Stimulated activated CD8-positive, alpha-beta memory T cell treated with anti-CD3 and anti-CD28 coated beads, Interleukin-12 subunit alpha, Interleukin-12 subunit beta, amount 100 ng/mL, for 1 hour (primary cell): ENCODE data around the gene OFD1.
"Not testable (repeated sequence)": the region's sequence is repeated elsewhere in the genome, so short reads cannot be mapped to it uniquely, and the experiment has no call there.

ENCODE experiments used
- DNase-seq: peaks from one replicate; pipeline ENCODE4 v3.0.0-alpha.2; 2020; ENCODE audit warnings: low read depth

The OFD1 gene

DNA sequence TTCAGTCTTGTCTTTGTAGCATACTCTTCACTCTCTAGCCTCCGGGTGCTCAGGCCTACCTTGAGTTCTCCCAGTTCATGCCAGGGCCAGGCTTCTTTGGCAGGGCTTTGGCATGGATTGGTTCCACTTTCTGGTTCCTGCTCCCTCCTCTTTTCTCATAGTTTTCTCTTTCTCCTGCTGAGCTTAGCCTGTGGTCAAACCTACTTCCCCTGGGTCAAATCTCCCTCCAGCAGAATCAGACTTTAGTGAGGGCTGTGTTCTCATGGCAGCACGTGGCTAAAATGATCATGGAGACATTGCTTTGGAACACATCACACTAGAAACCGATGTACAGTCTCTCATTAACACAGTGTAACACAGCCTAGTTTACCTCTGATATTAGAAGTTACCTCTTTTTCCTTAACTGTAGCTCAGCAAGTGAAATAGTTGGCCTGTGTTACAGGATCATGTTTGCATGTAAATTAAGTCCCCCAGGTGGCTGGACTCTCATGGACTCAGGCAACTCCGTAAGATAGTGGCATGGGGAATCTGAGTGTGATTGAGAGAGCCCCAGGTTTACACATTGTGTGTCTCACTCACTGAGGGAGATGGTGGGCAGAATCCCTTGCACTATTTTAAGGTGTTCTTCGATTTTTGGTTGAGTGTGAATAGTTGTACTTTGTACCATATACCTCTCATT lies 32.3 kb upstream of the OFD1 start:
- no peak for DNase-seq

DNA sequence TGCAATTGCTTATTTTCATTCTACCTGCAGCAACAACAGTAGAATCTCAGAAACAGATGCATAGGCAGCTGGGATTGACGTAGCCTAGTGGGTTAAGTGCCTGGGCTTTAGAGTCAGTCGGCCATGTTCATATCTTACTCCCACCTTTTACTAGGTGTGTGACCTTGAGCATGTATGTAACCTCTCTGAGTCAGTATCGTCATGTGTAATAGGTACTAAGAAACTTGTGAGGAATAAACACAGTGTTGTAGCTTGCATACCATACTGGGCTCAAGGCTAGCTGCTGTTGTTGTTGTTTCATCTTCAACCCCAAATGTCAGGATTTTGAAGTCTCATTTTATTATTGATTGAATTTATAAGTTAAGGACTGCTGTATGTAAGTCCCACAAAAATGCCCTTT lies 31.4 kb upstream of the OFD1 start:
- no peak for DNase-seq

DNA sequence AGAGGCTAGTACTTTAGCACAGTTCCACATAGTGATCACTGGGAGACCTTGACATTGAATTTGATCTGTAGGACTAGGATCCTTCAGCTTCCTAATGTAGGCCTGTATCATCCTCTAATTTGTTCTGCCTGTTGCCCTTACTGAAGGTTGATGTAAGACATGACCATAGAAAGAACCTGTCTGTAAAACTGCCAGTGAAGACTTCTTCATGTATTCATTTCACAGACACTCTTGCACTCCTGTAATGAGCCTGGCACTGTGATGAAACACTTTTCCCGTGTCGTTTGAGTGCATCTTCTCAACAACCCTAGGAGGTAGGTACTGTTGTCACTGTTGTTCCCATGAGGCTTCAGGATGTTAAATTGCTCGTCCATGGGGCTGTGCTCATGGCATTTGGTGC lies 31.0 kb upstream of the OFD1 start:
- no peak for DNase-seq

DNA sequence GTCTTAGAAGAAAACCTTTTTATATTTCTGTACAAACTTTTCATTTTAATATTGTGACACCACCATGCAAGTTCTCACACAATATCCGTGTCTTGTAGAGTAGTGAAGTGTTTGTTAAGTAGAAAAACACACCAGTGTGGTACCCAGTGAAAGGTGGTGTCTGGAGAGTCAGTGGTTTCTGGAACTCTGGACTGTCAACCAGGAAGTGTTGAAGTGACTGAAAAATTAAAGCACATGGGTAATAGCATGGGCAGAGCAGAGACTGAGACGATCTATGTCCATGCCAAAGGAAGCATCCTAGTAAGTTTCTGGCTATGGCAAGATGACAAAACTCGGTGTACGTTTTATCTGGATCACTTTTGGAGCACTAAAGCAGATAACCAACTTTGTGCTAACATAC lies 23.4 kb upstream of the OFD1 start:
- no peak for DNase-seq

DNA sequence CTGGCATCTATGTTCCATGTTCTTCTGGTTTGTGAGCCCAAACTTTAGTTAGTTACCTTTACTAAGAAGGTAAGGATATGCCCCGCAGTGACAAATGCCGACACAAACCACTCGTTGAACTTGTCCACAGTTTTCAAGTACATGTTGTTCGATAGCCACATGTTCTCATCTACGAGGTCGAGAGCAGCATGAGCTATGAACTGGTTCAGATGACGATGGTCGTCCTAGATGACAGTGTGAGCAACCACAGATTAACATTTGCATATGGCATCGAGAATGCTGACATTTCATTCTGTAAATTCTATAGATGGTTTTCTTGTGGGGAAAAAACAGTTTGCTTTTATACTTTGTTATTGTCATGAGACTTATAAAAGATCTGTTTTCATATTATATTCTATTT lies 18.1 kb upstream of the OFD1 start:
- no peak for DNase-seq

DNA sequence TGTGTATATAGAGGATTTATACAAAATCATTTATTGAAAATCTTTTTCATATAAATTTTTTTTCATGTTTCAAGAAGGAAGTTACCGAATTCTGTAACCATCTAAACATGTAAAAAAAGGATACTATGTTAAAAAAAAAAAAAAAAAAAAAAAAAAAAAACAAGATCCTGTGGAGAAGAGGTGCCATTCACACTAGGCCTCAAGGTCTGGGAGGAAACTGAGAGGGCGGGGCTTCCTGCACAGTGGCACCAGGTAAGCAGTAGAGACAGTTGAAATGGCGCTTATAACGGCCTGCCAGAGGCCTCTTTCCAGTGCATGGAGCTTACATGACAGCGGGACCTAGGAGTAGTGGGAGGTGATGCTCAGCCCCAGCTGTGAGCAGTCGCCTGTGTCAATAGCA lies 17.6 kb upstream of the OFD1 start:
- DNase-seq: peak; percentile 18

DNA sequence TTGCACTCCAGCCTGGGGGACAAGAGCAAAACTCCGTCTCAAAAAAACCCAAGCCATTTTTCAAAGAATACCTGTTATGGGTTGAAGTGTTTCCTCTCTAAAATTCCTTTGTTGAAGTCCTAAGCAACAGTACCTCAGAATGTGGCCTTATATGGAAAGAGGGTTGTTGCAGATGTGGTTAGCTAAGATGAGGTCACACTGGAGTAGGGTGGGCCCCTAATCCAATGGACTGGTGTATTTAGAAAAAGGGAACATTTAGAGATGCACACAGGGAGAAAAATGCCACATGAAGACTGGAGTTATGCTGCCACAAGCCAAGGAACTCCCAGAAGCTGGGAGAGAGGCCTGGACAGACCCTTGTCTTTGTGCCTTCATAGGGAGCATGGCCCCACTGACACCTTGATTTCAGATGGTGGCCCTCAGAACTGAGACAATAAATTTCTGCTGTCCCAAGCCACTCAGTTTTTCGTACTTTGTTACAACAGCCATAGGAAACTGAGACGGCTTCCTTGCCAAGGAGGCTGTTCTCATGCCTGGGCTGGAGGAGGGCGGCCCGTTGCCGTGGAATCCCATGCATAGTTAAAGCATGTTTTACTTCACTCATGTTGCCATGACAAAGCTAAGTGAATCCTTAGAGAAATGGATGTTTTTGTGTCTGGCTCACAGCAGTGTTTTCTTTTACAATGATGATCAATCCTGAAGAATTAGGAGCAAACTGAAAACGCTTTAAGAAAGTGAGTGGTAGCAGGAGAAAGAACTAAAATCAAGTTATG lies 16.7 kb upstream of the OFD1 start:
- no peak for DNase-seq

DNA sequence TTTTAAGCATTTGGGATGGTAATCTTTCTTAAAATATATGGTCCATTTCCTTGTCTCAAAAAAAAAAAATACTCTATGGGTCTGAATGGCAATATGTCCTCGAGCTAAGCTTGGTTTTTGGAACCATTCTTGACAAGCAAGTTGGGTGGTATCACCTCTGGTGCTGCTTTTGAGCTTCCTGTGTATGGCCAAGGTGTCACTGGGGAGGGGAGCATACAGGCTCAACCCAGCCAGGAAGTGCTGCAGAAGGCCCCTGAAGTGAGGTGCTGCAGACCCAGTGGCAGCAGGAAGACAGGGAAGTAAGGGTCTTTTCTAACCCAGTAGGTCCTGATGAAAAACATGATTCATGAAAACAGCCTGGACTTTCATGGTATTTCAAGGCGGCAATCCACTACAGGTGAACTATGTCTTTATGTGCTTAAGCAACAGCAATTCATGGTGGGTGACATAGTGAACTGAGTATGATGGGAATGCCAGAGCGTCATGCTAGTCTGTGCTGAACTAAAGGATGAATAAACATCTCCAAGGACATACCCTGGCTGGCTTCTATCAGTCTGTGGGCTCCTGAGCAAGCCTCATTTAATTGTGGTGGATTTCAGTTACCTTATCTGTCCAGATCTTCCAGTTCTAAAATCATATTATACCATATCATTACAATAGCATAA lies 15.2 kb upstream of the OFD1 start:
- DNase-seq: no peak

DNA sequence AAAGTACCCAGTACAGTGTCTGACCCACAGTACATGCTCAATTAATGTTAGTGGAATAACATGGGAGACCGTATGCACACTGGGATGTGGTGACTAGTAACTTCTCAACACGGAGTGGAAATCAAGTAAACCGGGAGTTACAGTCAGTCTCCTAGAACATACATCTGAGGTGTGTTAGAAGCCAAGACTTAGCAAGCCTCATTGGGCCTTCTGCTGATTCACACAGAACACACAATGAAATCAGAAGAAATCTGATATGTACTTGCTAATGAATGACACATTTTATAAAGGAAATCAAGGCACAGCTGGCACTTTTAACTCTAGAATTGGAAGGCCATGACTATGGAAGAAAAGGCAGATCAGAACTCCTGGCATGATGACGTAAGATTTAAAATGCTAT lies 13.2 kb upstream of the OFD1 start:
- no peak for DNase-seq

DNA sequence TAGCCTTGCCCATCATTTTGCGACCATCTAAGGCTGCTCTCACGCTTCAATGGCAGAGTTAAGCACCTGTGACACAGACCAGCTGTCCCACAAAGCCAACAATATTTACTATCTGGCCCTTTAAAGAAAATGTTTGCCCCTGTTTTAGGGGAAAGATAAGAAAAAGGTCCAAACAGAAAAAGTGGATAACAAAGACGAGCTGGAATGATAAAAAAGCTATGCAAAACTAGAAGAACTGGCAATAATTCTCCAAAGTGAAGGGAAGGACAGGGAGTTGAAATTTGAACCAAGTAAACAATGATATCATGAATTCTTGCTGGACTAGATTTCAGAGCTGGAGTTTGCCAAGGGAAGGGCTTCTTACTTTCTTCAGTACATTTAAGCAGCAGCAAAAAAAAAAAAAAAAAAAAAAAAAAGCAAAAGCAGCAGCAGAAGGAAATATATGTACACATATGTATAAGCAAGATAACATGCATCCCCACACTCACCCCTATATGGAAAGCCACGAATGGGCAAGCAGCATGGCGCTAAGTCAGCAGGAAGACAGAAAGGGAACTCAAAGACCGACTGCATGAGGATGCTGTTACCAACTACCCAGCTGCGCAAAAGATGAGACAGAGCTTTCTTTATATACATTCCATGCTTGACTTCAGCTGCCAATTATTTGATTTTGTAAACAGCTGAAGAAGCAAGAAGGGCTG lies 12.6 kb upstream of the OFD1 start:
- DNase-seq: no peak

DNA sequence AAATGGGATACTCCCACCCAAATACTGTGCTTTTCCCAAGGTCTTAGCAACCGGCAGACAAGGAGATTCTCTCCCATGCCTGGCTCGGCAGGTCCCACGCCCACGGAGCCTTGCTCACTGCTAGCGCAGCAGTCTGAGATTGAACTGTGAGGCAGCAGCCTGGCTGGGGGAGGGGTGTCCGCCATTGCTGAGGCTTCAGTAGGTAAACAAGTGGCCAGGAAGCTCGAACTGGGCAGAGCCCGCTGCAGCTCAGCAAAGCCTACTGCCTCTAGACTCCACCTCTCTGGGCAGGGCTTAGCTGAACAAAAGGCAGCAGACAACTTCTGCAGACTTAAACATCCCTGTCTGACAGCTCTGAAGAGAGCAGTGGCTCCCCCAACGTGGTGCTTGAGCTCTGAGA lies 9.7 kb upstream of the OFD1 start:
- DNase-seq: not testable (repeated sequence)

DNA sequence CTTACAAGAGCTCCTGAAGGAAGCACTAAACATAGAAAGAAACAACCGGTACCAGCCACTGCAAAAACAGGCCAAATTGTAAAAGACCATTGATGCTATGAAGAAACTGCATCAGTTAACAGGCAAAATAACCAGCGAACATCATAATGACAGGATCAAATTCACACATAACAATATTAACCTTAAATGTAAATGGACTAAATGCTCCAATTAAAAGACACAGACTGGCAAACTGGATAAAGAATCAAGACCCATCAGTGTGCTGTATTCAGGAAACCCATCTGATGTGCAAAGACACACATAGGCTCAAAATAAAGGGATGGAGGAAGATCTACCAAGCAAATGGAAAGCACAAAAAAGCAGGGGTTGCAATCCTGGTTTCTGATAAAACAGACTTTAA lies 8.0 kb upstream of the OFD1 start:
- not testable (repeated sequence) for DNase-seq

DNA sequence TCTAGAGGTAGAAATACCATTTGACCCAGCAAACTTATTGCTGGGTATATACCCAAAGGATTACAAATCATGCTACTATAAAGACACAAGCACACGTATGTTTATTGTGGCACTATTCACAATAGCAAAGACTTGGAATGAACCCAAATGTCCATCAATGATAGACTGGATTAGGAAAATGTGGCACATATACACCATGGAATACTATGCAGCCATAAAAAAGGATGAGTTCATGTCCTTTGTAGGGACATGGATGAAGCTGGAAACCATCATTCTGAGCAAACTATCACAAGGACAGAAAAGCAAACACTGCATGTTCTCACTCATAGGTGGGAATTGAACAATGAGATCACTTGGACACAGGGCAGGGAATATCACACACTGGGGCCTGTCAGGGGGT lies 4.0 kb upstream of the OFD1 start:
- not testable (repeated sequence) for DNase-seq

DNA sequence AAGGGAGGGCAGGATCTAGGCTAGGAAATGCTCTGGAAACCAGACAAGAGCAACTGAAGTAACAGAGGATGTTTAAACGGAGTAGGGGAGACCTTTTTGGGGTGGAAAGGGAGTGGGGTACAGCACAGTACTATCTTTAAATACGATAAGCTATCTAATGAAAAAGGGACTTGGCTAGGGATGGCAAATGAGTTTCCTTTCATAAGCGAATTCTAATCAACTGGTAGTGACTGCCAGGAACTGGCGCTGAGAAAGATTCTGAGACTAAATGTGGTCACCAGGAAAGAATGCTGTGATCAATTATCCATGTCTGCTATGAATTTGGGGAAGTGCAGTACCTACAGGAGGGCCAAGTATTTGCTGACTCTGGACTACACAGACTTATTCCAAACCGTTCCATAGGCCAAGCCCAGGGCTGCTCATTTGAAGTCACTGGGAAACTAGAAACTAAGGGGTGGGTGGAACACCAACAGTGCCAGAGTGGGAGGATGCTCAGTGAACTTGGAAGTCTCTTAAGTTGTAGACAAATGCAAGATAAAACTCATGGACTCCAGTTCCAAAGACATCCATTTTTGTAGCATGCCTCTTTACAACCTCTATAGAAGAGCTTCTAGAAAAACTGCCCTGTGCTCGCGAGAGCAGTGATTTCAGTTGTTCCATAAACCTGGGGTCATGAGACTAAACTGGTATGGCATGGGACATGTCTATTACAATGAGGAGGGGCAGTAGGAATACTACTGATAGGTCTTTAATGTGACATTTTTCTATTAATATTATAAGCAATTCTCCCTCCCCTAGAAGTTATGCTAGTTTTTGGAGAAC lies 2.1 kb upstream of the OFD1 start:
- DNase-seq: no peak

DNA sequence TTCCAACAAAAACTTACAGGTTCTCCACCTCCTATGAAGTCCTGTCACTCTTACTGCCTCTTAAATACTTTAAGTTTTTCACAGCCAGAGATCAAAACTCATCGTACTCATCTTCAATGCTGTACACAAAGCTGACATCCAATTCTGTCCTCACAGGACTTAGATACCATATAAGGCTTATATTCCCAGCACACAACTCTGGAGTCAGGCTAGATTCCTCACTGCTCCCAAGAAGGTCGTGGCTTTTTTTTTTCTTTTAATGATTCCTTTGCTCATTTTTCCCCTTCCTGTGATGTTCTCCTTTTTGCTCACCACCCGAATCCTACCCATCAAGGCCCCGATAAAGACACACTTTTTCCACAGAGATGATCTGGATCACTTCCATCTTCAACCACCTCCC lies 1.0 kb upstream of the OFD1 start:
- DNase-seq: no peak

DNA sequence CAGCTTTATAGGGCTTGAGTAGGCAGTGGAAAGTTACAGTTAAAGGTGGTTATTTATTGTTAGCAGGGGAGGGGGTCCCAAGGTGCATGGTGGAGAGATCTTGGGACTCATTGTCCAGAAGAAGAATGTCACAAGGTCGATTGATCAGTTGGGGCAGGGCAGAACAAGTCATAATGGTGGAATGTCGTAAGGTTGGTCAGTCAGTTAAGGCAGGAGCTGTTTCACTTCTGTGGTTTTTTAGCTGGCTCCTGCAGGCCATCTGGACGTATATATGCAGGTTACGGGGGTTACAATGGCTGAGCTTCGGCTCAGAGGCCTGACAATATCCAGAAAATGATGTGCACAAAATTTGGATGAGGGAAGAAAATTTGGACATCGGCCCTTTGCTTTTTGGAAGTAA lies 7.1 kb downstream of the OFD1 start:
- DNase-seq: no peak

DNA sequence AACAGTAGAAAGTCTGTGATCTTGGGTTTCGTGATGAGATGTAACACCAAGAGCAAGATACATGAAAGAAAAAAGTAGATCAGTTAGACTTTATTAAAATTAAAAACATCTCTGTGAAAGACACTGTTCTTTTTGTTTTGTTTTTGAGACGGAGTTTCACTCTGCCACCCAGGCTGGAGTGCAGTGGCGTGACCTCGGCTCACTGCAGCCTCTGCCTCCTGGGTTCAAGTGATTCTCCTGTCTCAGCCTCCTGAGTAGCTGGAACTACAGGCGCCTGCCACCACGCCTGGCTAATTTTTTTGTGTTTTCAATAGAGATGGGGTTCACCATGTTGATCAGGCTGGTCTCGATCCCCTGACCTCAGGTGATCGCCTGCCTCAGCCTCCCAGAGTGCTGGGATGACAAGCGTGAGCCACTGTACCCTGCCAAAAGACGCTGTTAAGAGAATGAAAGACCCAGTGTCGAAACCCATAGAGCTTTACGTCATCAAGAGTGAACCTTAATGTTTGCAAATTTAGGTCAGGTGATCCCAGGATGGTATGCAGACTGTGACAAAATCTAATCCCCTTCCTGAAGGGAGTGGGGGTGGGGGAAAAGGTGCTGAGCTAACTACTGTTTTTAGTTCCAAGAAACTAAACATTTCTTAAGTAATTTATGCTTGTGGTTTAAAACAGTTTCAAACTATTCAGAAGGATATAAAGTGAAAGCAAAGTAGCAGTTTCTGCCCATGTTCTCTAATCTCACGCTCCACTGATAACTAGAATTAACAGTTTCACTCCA lies 8.0 kb downstream of the OFD1 start:
- DNase-seq: no peak

DNA sequence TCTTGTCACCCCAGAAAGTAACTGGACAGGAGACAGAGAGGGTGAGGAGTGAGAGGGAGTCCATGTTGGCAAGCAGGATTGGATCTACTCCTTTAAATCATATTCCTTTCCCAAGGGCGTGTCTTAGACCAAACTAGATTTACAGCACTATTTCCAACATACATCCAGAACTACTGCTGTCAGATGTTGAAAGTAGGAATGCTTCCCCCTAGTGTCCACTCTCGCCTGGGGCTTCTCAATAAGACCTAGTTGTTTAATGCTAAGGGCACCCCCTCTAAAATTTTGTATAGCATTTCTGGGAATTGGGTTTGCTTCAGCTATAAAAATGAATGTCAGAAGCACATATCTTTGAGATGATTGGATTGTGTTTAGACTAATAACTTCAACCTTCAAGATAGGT lies 13.3 kb downstream of the OFD1 start:
- DNase-seq: no peak

DNA sequence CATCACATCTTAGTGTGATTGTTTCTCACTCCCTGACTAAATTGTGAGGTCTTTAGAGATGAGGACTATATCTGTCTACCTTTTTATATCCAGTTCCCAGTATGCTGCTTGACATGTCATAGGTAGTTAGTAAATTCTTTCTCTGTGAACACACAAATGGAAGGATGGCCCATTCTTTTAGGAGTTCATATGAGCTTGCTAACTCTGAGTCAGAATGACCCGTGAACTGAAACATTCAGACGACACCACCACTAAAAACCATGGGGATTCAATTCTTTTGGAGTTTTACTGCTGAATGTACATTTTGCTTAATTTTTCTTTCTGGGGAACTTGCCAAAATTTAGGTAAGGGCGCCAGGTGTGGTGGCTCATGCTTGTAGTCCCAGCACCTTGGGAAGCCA lies 13.9 kb downstream of the OFD1 start:
- no peak for DNase-seq

DNA sequence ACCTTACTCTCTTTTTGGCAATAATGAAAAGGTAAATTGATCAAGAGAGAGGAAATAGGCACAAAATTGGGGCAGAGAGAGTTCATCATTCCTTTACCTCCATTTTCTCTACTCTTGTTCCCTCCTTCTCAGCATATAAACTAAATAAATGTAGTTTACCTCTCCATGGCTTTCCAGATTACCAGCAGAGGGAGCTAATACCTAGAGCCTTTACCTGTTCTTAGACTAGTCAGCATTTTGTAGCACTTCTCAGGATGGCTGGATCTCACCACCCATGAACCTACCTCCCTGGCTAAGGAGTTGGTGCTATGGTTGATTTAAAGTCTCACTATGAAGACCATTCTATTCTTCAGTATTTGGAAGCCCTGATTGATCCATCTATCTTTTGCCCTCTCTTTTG lies 15.7 kb downstream of the OFD1 start:
- no peak for DNase-seq

DNA sequence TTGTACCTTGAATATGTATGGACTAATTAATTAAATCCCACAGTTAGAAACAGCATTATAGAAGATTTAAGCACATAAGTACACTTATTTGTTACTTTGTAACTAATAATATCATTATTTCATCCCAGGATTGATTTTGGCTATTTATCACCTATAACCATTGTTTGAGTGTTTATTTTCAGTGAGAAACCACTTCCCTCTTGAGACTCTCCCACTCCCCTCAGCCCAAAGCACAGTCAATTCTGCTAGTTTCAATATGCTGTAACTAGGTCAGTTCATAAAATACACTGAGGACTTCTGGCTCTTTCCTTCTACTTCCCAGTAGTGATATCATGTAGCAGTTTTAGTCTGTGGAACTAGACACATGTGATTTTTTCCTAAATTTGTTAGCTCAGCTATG lies 16.3 kb downstream of the OFD1 start:
- no peak for DNase-seq
